AG04450 (cell line): ENCODE measurements around the gene KAT6B. TPM values are rescaled to one million over a fixed set of nuclear protein-coding genes. Genes with fewer than 3 reads are reported as not detected.
"Not testable (repeated sequence)": the region's sequence is repeated elsewhere in the genome, so short reads cannot be mapped to it uniquely, and the experiment has no call there.

Source experiments
- CTCF ChIA-PET: fragments of 300-600, 350-600 bp; formaldehyde crosslinking; extraction: SDS; loops from one replicate; lab custom pipeline; 2022; ENCODE audit warnings: antibody characterized with exemption, inconsistent platforms; lab: Charles Lee
- POLR2A ChIA-PET: fragments of 350-600 bp; formaldehyde crosslinking; extraction: SDS; loops from one replicate; lab custom pipeline; 2021; ENCODE audit warnings: antibody characterized with exemption, inconsistent platforms; lab: Yijun Ruan, JAX
- DNase-seq: peaks from one replicate; pipeline ENCODE4 v3.0.0-alpha.2; 2011; ENCODE audit warnings: low read depth, low spot score
- H3K27ac ChIP-seq: one replicate; pipeline ENCODE4 v1.5.1; 2012; ENCODE audit warnings: low read depth, low read length, control low read depth
- H3K27me3 ChIP-seq: one replicate; pipeline ENCODE4 v1.6.0; 2012; ENCODE audit warnings: low read length; ENCODE audit not compliant: control insufficient read depth, insufficient read depth
- H3K4me3 ChIP-seq: 2 replicates; pipeline ENCODE4 v1.5.1; 2011; ENCODE audit warnings: mild to moderate bottlenecking, low read depth, low read length, control low read depth
- H3K9me3 ChIP-seq: 2 replicates; pipeline ENCODE4 v1.5.1; 2012; ENCODE audit warnings: low read length; ENCODE audit not compliant: control insufficient read depth, insufficient read depth
- CTCF ChIP-seq: IDR thresholded peaks from 2 replicates; pipeline ENCODE4 v1.5.1; 2011; ENCODE audit warnings: low read depth, low read length, control low read depth, inconsistent platforms
- polyA plus RNA-seq: library from polyadenylated mRNA; depleted of rRNA; stranded (reverse); fragments of >200 nt; gene quantifications from 2 replicates; pipeline ENCODE4 v1.2.3, GENCODE V29; 2011

The KAT6B gene
- polyA plus RNA-seq, 1 experiment = 10.4 TPM

GRCh38 chr10:74891053-74891452 is 64.7 kb downstream of the KAT6B start:
- no peaks in the 10 kb centered on the region for H3K27me3 ChIP-seq
- no peak overlapping the region for H3K27ac ChIP-seq
- no peak overlapping the region for H3K4me3 ChIP-seq
- no peak for DNase-seq
- no peak for TF ChIP-seq CTCF
- ChIA-PET POLR2A (no interaction called here), CTCF (no interaction called here)
- no peaks in the 10 kb centered on the region for H3K9me3 ChIP-seq

GRCh38 chr10:74892839-74893238 is 66.4 kb downstream of the KAT6B start:
- POLR2A ChIA-PET = no interaction called here
- H3K9me3 ChIP-seq = no peaks in the 10 kb centered on the region
- no peak for DNase-seq
- no peak overlapping the region for H3K4me3 ChIP-seq
- CTCF ChIA-PET = no interaction called here
- H3K27me3 ChIP-seq = no peaks in the 10 kb centered on the region
- H3K27ac ChIP-seq = no peak overlapping the region
- no peak for TF ChIP-seq CTCF

GRCh38 chr10:74893329-74893728 is 66.9 kb downstream of the KAT6B start:
- H3K27me3 ChIP-seq, H3K9me3 ChIP-seq, POLR2A ChIA-PET, H3K27ac ChIP-seq, H3K4me3 ChIP-seq, DNase-seq: not testable (repeated sequence)
- CTCF ChIA-PET = interaction anchor here (1.3 kb wide), 1 partner anchor 9 kb away, joined by 3 read pairs; no protein-coding TSS in a partner anchor

DNA sequence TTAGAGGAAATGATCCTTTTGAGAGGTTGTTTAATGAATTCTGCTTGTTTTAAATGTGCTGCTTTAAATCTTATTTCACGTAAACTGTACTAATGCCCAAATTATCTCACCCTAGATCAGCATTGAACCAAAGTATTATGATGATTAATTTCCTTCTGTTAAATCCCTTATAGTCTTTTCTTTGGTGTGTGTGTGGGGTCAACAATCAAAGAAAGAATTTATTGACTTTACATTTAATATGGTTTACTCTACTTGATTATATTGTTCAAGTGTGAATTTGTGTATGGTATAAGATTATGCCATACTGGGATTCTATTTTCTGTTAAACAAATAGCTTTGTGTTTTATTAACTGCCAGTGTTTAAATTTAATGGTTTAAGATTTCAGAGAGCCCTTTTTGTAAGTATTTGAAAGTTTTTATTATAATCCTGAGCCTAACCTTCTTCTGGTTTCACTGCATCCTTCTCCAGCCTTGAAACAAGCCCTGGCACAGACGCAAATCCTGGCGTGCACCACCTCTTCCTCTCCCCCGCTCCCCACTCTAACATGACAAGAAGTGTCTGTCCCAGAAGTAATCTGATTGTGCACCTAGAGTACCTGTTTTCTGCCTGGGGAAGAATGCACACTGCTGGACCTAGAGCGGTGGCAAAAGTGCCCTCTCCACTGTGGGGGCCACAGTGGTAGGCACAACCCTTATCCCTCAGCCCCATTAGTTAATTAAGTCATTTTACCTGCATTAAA is 70.6 kb downstream of the KAT6B start:
- no peak overlapping the region for H3K27ac ChIP-seq
- no peaks in the 10 kb centered on the region for H3K9me3 ChIP-seq
- no peak for DNase-seq
- H3K4me3 ChIP-seq = no peak overlapping the region
- no peak for TF ChIP-seq CTCF
- H3K27me3 ChIP-seq = no peaks in the 10 kb centered on the region
- POLR2A ChIA-PET = no interaction called here
- CTCF ChIA-PET = no interaction called here

- Histone ChIP-seq H3K4me3 (no peak overlapping the region), H3K27me3 (no peaks in the 10 kb centered on the region), H3K27ac (no peak overlapping the region), H3K9me3 (no peaks in the 10 kb centered on the region)
- no peak for TF ChIP-seq CTCF
- CTCF ChIA-PET = interaction anchor here (0.6 to 0.7 kb wide), 2 partner anchors 62 to 72 kb away, joined by 3 to 7 read pairs; no protein-coding TSS in a partner anchor
- POLR2A ChIA-PET = interaction anchor here (1.0 kb wide), 1 partner anchor 15 kb away, joined by 4 read pairs; no protein-coding TSS in a partner anchor
- no peak for DNase-seq
These were observed 72.0 kb downstream of the KAT6B start for GRCh38 chr10:74898201-74898976.
